Fibroblast of lung (primary cell): Measurements from ENCODE around the gene RBL1. TPM values are rescaled to one million over a fixed set of nuclear protein-coding genes. Genes with fewer than 3 reads are reported as not detected.

Source experiments
- DNase-seq, 2 donors: peaks; one replicate each; pipeline versions ENCODE4 v3.0.0 to v3.0.0-alpha.2; 2010; ENCODE audit warnings: low read depth in 2 of 2
- H2AFZ ChIP-seq: 2 replicates; pipeline ENCODE4 v1.5.1; 2012; ENCODE audit warnings: low read length, control low read depth, inconsistent platforms
- H3K27ac ChIP-seq: 2 replicates; pipeline ENCODE4 v1.5.1; 2011; ENCODE audit warnings: low read length, control low read depth; ENCODE audit not compliant: insufficient read depth
- H3K27me3 ChIP-seq: 2 replicates; pipeline ENCODE4 v1.5.1; 2011; ENCODE audit warnings: mild to moderate bottlenecking, low read length; ENCODE audit not compliant: control insufficient read depth, insufficient read depth
- H3K36me3 ChIP-seq: 2 replicates; pipeline ENCODE4 v1.5.1; 2011; ENCODE audit warnings: low read length; ENCODE audit not compliant: control insufficient read depth, insufficient read depth
- H3K4me1 ChIP-seq: 2 replicates; pipeline ENCODE4 v1.5.1; 2011; ENCODE audit warnings: low read length; ENCODE audit not compliant: control insufficient read depth, insufficient read depth; ENCODE audit errors: extremely low read depth
- H3K4me2 ChIP-seq: 2 replicates; pipeline ENCODE4 v1.5.1; 2011; ENCODE audit warnings: low read length, control low read depth; ENCODE audit not compliant: insufficient read depth; ENCODE audit errors: extremely low read depth
- H3K4me3 ChIP-seq, 4 experiments: fragments of 200-600 bp in 1 of 4; sonication (generic) in 1 of 4; replicated peaks in 1 of 4; 2 replicates each; pipeline ENCODE4 v1.5.1; 2011 to 2016; ENCODE audit warnings: low read length in 4 of 4, low read depth in 3 of 4, mild to moderate bottlenecking in 3 of 4, control low read depth in 2 of 4, inconsistent platforms in 1 of 4, mixed read lengths in 1 of 4; ENCODE audit not compliant: insufficient read depth in 1 of 4; ENCODE audit errors: control extremely low read depth in 1 of 4
- H3K79me2 ChIP-seq: 2 replicates; pipeline ENCODE4 v1.5.1; 2012; ENCODE audit warnings: mild to moderate bottlenecking, low read length, inconsistent platforms; ENCODE audit not compliant: control insufficient read depth, insufficient read depth
- H3K9ac ChIP-seq: 2 replicates; pipeline ENCODE4 v1.5.1; 2011; ENCODE audit warnings: mild to moderate bottlenecking, low read length, control low read depth; ENCODE audit not compliant: insufficient read depth
- H3K9me3 ChIP-seq: 2 replicates; pipeline ENCODE4 v1.5.1; 2012; ENCODE audit warnings: low read depth, low read length; ENCODE audit not compliant: control insufficient read depth, insufficient read depth
- H4K20me1 ChIP-seq: 2 replicates; pipeline ENCODE4 v1.5.1; 2011; ENCODE audit warnings: low read length; ENCODE audit not compliant: control insufficient read depth, insufficient read depth; ENCODE audit errors: extremely low read depth
- EZH2 ChIP-seq: IDR thresholded peaks from 2 replicates; pipeline ENCODE4 v1.5.1; 2012; ENCODE audit warnings: low read length, control low read depth, mild to moderate bottlenecking; ENCODE audit errors: missing control alignments
- polyA plus RNA-seq, 2 donors: library from polyadenylated mRNA; depleted of rRNA in 1 of 2; stranded (reverse) in 1 of 2; unstranded in 1 of 2; fragments of >200 nt; gene quantifications; 2 replicates each; pipeline ENCODE4 v1.2.1, GENCODE V29; 2011 to 2012; ENCODE audit warnings: missing spikeins in 1 of 2
- total RNA-seq: library from RNA; depleted of rRNA; stranded (reverse); fragments of >200 nt; gene quantifications from 2 replicates; pipeline ENCODE4 v1.2.1, GENCODE V29; 2014
- TF ChIP-seq, protein P1 (sequence below), 2 donors: IDR thresholded peaks in 1 of 2; conservative IDR thresholded peaks in 1 of 2; 1 replicate in 1 of 2; 2 replicates in 1 of 2; pipeline ENCODE4 v1.5.1; 2011 to 2012; ENCODE audit warnings: low read length in 2 of 2, control low read depth in 1 of 2, inconsistent platforms in 1 of 2, low read depth in 1 of 2, mild to moderate bottlenecking in 1 of 2

RBL1 gene
- total and polyA plus RNA-seq, 2 donors (not counting 1 experiment from before 2014, with no cell fraction given): 6.9 to 9.1 TPM

GRCh38 chr20:36988494-36988966 is 107.3 kb downstream of the RBL1 start:
- Histone ChIP-seq H3K27ac (no peak overlapping the region), H3K9ac (no peak overlapping the region), H3K9me3 (no peaks in the 10 kb centered on the region), H3K4me3 (no peak overlapping the region), H2AFZ (peak overlapping the region; percentile 37), H3K27me3 (no peaks in the 10 kb centered on the region), H3K79me2 (no peaks in the 10 kb centered on the region), H3K4me2 (no peak overlapping the region), H4K20me1 (no peaks in the 10 kb centered on the region), H3K4me1 (no peaks in the 10 kb centered on the region), H3K36me3 (no peaks in the 10 kb centered on the region)
- TF ChIP-seq EZH2: no peak
- TF ChIP-seq, protein P1, sequence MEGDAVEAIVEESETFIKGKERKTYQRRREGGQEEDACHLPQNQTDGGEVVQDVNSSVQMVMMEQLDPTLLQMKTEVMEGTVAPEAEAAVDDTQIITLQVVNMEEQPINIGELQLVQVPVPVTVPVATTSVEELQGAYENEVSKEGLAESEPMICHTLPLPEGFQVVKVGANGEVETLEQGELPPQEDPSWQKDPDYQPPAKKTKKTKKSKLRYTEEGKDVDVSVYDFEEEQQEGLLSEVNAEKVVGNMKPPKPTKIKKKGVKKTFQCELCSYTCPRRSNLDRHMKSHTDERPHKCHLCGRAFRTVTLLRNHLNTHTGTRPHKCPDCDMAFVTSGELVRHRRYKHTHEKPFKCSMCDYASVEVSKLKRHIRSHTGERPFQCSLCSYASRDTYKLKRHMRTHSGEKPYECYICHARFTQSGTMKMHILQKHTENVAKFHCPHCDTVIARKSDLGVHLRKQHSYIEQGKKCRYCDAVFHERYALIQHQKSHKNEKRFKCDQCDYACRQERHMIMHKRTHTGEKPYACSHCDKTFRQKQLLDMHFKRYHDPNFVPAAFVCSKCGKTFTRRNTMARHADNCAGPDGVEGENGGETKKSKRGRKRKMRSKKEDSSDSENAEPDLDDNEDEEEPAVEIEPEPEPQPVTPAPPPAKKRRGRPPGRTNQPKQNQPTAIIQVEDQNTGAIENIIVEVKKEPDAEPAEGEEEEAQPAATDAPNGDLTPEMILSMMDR (conservative IDR thresholded peaks at IDR 0.05 in 1 of 2, IDR thresholded peaks at IDR 0.05 in 1 of 2; ENCODE audit: low read depth in 1 of 2, low read length in 2 of 2): no peak
- peak; percentile 11 to 22 for DNase-seq

DNA sequence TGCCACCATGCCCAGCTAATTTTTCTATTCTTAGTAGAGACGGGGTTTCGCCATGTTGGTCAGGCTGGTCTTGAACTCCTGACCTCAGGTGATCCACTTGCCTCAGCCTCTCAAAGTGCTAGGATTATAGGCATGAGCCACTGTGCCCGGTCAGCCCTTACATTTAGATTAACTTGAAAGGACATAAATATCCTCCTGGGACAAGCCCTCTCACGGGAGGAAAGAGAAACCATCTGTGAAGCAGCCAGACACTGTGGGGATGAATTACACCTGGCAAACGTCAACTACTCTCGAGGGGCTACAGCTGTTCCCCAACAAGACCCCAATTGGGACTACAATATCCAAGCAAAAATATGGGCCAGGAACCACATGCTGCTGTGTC is 111.5 kb downstream of the RBL1 start:
- Histone ChIP-seq H3K4me2 (no peak overlapping the region), H3K4me1 (no peaks in the 10 kb centered on the region), H2AFZ (no peak overlapping the region), H3K27me3 (no peaks in the 10 kb centered on the region), H3K9ac (no peak overlapping the region), H3K9me3 (no peaks in the 10 kb centered on the region), H3K4me3 (no peak overlapping the region), H4K20me1 (no peaks in the 10 kb centered on the region), H3K36me3 (no peaks in the 10 kb centered on the region), H3K79me2 (no peaks in the 10 kb centered on the region), H3K27ac (no peak overlapping the region)
- TF ChIP-seq EZH2: no peak
- TF ChIP-seq, protein P1 (conservative IDR thresholded peaks at IDR 0.05 in 1 of 2, IDR thresholded peaks at IDR 0.05 in 1 of 2; ENCODE audit: low read depth in 1 of 2, low read length in 2 of 2): no peak
- no peak for DNase-seq

- H3K36me3 ChIP-seq: no peaks in the 10 kb centered on the region
- H3K27me3 ChIP-seq: no peaks in the 10 kb centered on the region
- no peak for TF ChIP-seq EZH2
- TF ChIP-seq, protein P1 (conservative IDR thresholded peaks at IDR 0.05 in 1 of 2, IDR thresholded peaks at IDR 0.05 in 1 of 2; ENCODE audit: low read depth in 1 of 2, low read length in 2 of 2): no peak
- no peaks in the 10 kb centered on the region for H3K79me2 ChIP-seq
- no peak overlapping the region for H2AFZ ChIP-seq
- no peaks in the 10 kb centered on the region for H3K4me1 ChIP-seq
- H4K20me1 ChIP-seq: no peaks in the 10 kb centered on the region
- H3K4me2 ChIP-seq: no peak overlapping the region
- H3K4me3 ChIP-seq: no peak overlapping the region
- H3K9me3 ChIP-seq: no peaks in the 10 kb centered on the region
- no peak overlapping the region for H3K27ac ChIP-seq
- H3K9ac ChIP-seq: no peak overlapping the region
- DNase-seq: no peak
Measured at GRCh38 chr20:36975099-36975818, 120.5 kb downstream of the RBL1 start.
